ENCODE measurements around the gene ATRX.
"Not testable (repeated sequence)": the region's sequence is repeated elsewhere in the genome, so short reads cannot be mapped to it uniquely, and the experiment has no call there.

Gene ATRX

DNA sequence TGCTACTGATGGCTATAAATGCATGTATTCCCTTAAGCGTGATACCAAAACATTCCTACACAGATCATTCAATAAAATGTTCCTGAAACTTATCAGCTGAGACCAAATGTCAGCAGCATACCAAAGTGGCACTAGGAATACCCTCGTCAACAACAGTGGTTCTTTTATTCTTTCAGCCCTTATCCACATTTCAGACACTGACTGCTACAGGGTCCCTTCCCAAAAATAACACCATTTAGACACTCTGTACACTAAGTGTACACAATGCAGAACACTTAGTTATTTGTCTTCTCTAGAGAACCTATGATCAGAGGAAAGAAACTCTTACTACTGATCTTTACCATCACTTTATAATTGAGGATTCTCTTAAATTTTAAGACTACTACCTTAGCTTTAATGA is 94.1 kb downstream of the ATRX start:
- Mint-ChIP-seq H3K4me3 (no peak overlapping the region), H3K27ac (no peak overlapping the region), H3K27me3 (ENCODE audit: low read depth) (no peaks in the 10 kb centered on the region), H3K36me3 (ENCODE audit: low read depth) (peaks cover 13% of the 10 kb centered on the region), H3K9me3 (no peaks in the 10 kb centered on the region), H3K4me1 (ENCODE audit: low read depth) (peaks cover 12% of the 10 kb centered on the region)

DNA sequence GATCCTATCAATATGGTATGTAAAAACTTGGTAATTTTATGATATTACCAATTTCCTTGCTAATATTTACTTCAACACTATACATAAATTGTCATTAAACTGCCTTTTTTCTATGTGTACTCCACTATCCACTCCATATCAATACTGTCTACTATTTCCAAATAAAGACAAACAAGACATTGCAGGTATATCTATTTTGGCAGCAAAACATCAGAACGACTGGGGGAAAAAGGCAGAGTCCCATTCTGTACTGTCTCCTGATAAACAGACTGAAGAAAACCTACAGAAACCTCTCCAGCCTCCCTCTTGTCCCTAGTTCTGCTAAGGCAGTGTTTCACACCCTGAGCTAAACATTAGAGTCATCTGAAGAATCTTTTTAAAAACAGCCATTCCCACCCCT is 96.6 kb downstream of the ATRX start:
- H3K4me3 Mint-ChIP-seq, result no peak overlapping the region

DNA sequence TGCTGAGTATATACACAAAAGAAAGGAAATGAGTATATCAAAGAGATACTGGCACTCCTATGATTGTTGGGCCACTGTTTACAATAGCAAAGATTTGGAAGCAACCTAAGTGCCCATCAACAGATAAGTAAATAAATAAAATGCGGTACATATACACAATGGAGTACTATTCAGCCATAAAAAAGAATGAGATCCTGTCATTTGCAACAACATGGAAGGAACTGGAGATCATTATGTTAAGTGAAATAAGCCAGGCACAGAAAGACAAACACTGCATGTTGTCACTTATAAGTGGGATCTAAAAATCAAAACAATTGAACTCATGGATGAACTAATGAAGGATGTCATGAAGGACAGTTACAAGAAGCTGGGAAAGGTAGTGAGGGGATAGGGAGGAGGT is 100.3 kb downstream of the ATRX start:
- H3K36me3 Mint-ChIP-seq (ENCODE audit: low read depth), result peaks cover 34% of the 10 kb centered on the region
- H3K4me3 Mint-ChIP-seq; H3K4me1 Mint-ChIP-seq (ENCODE audit: low read depth); H3K27me3 Mint-ChIP-seq (ENCODE audit: low read depth); H3K9me3 Mint-ChIP-seq; H3K27ac Mint-ChIP-seq: not testable (repeated sequence)

More for the DNA sequence above, 96.6 kb downstream of the ATRX start:
- no peaks in the 10 kb centered on the region for H3K27me3 Mint-ChIP-seq (ENCODE audit: low read depth)
- H3K4me1 Mint-ChIP-seq (ENCODE audit: low read depth), result peaks cover 7% of the 10 kb centered on the region
- H3K27ac Mint-ChIP-seq, result no peak overlapping the region
- peaks cover 19% of the 10 kb centered on the region for H3K36me3 Mint-ChIP-seq (ENCODE audit: low read depth)
- H3K9me3 Mint-ChIP-seq, result no peaks in the 10 kb centered on the region

DNA sequence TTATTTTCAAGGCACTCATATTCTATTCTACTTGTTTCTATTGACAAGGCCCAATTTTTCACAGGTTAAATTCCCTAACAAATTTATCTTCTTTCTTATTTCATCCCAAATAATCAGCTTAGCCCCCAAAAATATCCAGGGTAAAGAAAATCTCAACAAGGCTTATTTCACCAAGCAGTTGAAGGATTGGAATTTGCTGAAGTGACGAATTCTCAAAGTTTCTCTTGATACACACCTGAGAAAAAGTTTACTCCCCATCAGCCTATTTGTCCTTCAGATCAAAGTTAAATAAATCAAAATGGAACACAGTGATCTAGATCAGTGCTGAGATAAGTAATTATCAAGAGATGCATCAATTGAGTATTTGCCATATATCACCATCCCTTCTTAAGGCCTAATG is 106.9 kb downstream of the ATRX start:
- Mint-ChIP-seq H3K27me3 (ENCODE audit: low read depth) (no peaks in the 10 kb centered on the region), H3K4me3 (no peak overlapping the region), H3K36me3 (ENCODE audit: low read depth) (peaks cover 21% of the 10 kb centered on the region), H3K9me3 (no peaks in the 10 kb centered on the region), H3K27ac (no peak overlapping the region), H3K4me1 (ENCODE audit: low read depth) (peaks cover 1% of the 10 kb centered on the region)

DNA sequence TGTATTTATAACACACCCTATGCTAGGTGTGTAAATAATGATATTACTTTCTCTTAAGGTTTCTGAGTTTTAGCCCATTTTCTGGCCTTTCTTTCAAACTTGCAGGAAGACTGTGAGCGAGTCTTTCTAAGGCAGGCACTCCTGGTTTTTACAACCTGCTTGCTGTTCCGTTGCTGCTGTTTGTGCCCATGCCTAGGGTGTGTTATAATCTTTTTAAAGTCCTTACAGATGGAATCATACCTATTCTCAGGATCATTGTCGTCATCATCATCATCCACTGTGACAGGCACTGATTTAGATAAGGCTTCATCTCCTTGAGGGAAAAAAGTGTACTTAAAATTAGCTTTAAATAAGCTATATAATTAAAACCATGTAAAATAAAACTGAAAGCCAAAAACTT is 110.0 kb downstream of the ATRX start:
- no peaks in the 10 kb centered on the region for H3K27me3 Mint-ChIP-seq (ENCODE audit: low read depth)
- peaks cover 2% of the 10 kb centered on the region for H3K36me3 Mint-ChIP-seq (ENCODE audit: low read depth)
- H3K4me1 Mint-ChIP-seq (ENCODE audit: low read depth), result no peaks in the 10 kb centered on the region
- no peaks in the 10 kb centered on the region for H3K9me3 Mint-ChIP-seq
- H3K27ac Mint-ChIP-seq, result no peak overlapping the region
- no peak overlapping the region for H3K4me3 Mint-ChIP-seq

DNA sequence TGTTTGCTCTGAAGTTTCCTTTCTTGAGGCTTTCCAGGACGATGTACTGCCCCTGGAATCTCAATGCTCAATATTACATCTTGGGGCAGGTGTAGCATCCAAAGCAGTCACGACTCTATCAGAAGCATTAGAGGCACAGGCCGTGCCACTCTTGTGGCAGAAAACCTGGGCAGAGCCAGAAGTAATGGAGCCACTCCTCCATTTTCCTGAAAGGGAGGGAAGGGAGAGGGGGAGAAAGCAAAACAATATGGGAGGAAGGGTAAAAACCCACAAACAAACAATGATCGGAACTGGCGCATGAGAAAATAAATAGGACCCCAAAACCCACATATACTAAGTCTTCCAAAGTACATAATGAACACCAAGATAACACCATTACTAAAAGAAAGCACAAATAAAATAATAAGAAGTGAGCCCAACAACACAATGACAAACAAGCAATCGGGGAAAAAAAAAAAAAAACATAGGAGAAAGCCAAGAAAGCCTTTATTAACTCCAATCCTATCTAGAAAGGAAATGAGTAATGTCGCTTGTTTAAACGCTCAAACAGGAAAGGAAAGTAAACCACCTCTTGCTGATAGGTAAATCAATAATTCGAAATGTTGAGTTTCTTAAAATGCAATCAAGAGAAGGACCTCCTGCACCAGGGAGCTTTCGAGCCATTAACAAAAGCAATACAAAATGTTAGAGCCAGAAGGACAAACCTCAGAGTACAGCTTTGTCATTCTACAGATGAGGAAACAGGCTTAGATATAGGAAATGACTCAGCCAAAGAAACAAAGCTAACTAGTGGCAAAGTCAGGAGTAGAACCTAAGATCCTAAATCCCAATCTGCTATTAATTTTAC is 117.4 kb downstream of the ATRX start:
- no peak overlapping the region for H3K27ac Mint-ChIP-seq
- H3K4me3 Mint-ChIP-seq, result no peak overlapping the region

DNA sequence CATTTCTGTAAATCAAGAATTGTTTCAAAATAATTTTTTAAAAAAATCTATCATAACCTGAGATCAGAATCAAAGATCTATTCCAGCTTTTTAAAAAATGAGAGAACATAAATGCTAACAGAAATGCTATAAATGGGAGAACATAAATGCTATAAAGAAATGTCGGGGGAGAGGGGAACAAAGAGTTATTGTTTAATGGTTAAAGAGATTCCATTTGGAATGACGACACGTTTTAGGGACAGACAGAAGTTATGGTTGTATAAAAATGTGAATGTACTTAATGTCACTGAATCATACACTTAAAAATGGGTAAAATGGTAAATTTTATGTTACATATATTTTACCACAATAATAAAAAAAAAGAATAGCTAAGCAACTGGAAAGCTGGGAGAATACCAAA is 127.1 kb downstream of the ATRX start:
- peaks cover 10% of the 10 kb centered on the region for H3K36me3 Mint-ChIP-seq (ENCODE audit: low read depth)
- H3K4me1 Mint-ChIP-seq (ENCODE audit: low read depth), result no peaks in the 10 kb centered on the region
- no peaks in the 10 kb centered on the region for H3K27me3 Mint-ChIP-seq (ENCODE audit: low read depth)
- no peak overlapping the region for H3K4me3 Mint-ChIP-seq
- no peaks in the 10 kb centered on the region for H3K9me3 Mint-ChIP-seq
- no peak overlapping the region for H3K27ac Mint-ChIP-seq

More for the DNA sequence above, 117.4 kb downstream of the ATRX start:
- Mint-ChIP-seq H3K4me1 (ENCODE audit: low read depth) (peaks cover 3% of the 10 kb centered on the region), H3K9me3 (no peaks in the 10 kb centered on the region), H3K27me3 (ENCODE audit: low read depth) (no peaks in the 10 kb centered on the region), H3K36me3 (ENCODE audit: low read depth) (peaks cover 6% of the 10 kb centered on the region)

DNA sequence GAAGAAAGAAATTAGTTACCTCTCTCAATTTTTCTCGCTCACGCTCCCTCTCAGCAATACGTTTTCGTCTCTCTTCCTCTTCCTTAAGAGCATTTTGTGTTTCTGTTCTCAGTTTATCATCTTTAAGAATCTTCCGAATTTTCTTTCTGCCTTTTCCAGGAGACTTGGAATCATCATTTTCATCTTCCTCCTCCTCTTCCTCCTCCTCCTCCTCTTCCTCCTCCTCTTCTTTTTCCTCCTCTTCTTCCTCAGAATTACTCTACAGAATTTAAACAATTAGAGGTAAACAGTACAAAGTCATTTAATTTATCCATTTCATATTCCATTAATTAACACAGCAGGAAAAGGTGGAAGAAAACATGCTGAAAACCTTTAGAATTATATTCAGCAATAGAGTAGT is 133.9 kb downstream of the ATRX start:
- no peaks in the 10 kb centered on the region for H3K9me3 Mint-ChIP-seq
- no peak overlapping the region for H3K27ac Mint-ChIP-seq
- peaks cover 26% of the 10 kb centered on the region for H3K36me3 Mint-ChIP-seq (ENCODE audit: low read depth)
- no peaks in the 10 kb centered on the region for H3K27me3 Mint-ChIP-seq (ENCODE audit: low read depth)
- H3K4me3 Mint-ChIP-seq, result no peak overlapping the region
- no peaks in the 10 kb centered on the region for H3K4me1 Mint-ChIP-seq (ENCODE audit: low read depth)

DNA sequence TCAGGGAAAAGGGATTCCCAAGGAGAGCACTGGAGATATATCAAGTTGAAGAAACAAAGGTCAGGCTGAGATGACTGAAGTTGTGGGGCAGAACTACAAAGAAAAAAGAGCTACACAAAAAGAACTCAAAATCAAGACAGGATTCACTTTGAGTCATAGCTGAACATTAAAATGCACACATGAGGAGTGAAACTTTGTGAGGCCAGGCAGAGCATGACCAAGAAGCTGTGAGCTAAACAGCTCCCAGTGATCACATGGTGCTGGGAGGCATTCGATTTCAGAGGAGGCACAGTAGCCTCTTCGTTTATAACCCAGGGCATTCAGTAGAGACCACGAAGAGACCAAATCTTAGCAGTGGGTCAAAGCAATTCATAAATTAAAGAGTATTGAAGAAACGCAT is 145.3 kb downstream of the ATRX start:
- Mint-ChIP-seq H3K27me3 (ENCODE audit: low read depth) (no peaks in the 10 kb centered on the region), H3K27ac (no peak overlapping the region), H3K36me3 (ENCODE audit: low read depth) (peaks cover 52% of the 10 kb centered on the region), H3K4me1 (ENCODE audit: low read depth) (peaks cover 2% of the 10 kb centered on the region), H3K9me3 (peaks cover 22% of the 10 kb centered on the region), H3K4me3 (no peak overlapping the region)

DNA sequence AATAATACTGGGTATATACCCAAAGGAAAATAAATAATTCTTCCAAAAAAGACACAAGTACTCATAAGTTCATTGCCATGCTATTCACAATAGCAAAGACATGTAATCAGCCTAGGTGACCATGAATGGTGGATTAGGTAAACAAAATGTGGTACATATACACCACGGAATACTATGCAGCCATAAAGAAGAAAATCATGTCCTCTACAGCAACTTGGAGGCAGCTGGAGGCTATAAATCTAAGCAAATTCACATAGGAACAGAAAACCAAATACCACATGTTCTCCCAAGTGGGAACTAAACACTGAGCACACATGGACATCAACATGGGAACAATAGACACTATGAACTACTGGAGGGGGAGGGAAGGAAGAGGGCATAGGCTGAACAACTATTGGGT is 146.2 kb downstream of the ATRX start:
- no peaks in the 10 kb centered on the region for H3K27me3 Mint-ChIP-seq (ENCODE audit: low read depth)
- H3K36me3 Mint-ChIP-seq (ENCODE audit: low read depth), result peaks cover 48% of the 10 kb centered on the region
- no peak overlapping the region for H3K27ac Mint-ChIP-seq
- H3K9me3 Mint-ChIP-seq, result peaks cover 18% of the 10 kb centered on the region
- H3K4me1 Mint-ChIP-seq (ENCODE audit: low read depth), result peaks cover 2% of the 10 kb centered on the region
- no peak overlapping the region for H3K4me3 Mint-ChIP-seq

DNA sequence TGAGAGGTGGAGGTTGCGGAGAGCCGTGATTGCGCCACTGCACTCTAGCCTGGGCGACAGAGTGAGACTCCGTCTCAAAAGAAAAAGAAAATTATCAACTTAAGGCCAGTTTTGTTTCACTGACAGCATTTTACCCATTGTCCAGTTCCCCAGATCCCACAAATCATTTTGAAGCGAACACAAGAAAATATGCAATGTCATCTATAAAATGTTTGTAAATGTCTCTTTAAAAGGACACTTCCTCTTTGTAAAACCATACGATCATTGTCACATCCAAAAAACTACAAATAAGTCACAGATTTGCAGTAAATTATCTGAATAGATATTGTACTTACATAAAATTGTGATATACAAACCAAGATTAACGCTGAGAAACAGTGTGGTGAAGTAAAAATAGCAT is 147.6 kb downstream of the ATRX start:
- H3K4me1 Mint-ChIP-seq (ENCODE audit: low read depth), result peaks cover 2% of the 10 kb centered on the region
- peaks cover 46% of the 10 kb centered on the region for H3K36me3 Mint-ChIP-seq (ENCODE audit: low read depth)
- peaks cover 12% of the 10 kb centered on the region for H3K9me3 Mint-ChIP-seq
- H3K27ac Mint-ChIP-seq, result no peak overlapping the region
- H3K4me3 Mint-ChIP-seq, result no peak overlapping the region
- no peaks in the 10 kb centered on the region for H3K27me3 Mint-ChIP-seq (ENCODE audit: low read depth)

DNA sequence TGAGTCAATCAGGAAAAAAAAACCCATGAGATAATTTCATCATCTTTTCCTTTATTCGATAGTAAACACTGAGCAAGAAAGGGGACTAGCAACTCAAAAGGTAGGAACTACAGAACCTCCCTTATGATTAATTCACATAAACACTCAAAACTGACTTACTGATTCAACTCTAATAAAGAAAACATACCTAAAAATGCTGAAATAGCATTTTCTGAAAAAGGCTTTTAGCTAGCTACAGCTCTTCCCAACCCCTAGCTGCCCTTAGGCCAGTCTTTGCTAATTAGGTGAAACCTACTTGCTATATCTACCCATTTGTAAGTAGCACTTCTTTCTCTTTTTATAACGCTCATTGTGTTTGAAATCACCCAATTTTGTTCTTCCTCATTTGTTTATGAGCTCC is 150.6 kb downstream of the ATRX start:
- no peaks in the 10 kb centered on the region for H3K27me3 Mint-ChIP-seq (ENCODE audit: low read depth)
- peaks cover 7% of the 10 kb centered on the region for H3K9me3 Mint-ChIP-seq
- H3K27ac Mint-ChIP-seq, result no peak overlapping the region
- H3K4me1 Mint-ChIP-seq (ENCODE audit: low read depth), result no peaks in the 10 kb centered on the region
- peaks cover 37% of the 10 kb centered on the region for H3K36me3 Mint-ChIP-seq (ENCODE audit: low read depth)
- no peak overlapping the region for H3K4me3 Mint-ChIP-seq

DNA sequence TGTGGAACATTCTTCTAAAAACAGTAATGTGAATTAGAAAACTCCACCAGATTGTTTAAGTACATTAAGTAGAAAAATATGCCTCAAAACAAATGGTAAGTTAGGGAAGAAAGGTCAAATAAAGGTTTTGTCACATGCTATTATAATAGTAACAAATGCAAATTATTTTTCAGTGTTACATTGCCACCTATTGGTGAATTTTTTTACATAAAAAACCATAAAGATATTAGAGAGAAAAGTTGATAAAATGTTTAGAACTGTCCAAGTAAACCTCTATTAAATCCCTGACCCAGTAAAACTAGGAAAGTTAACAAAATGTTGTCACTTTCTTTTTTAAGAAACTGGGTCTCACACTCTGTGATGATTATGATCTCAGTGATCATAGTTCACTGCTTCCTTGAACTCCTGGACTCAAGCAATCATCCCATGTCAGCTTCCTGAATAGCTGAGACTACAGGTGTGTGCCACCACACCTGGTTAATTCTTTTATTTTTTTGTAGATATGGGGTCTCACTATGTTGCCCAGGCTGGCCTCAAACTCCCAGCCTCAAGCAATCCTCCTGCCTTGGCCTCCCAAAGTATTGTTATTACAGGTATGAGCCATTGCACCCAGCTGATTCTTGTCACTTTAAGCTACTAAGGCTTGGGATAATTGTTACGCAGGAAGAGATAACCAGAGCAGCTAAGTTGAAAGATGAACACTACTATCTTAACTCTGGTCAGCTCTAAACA is 157.6 kb downstream of the ATRX start:
- H3K27ac Mint-ChIP-seq, result no peak overlapping the region
- H3K27me3 Mint-ChIP-seq (ENCODE audit: low read depth), result no peaks in the 10 kb centered on the region
- peaks cover 25% of the 10 kb centered on the region for H3K36me3 Mint-ChIP-seq (ENCODE audit: low read depth)
- H3K9me3 Mint-ChIP-seq, result no peaks in the 10 kb centered on the region
- peaks cover 2% of the 10 kb centered on the region for H3K4me1 Mint-ChIP-seq (ENCODE audit: low read depth)
- no peak overlapping the region for H3K4me3 Mint-ChIP-seq

DNA sequence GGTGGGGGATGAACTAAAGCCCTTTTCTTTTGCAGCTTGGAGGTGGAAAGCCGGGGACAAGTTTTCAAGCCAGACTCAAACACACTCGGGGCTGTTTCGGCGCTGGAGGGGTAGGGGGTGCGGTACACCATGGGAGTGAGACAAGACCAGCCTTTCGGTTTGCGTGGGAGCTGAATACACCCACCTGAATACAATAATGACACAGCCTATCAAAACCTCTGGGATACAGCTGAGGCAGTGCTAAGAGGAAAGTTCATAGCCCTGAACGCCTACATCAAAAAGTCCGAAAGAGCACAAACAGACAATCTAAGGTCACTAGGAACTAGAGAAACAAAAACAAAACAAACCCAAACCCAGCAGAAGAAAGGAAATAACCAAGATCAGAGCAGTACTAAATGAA is 163.3 kb downstream of the ATRX start:
- Mint-ChIP-seq H3K4me1 (ENCODE audit: low read depth) (peaks cover 12% of the 10 kb centered on the region), H3K36me3 (ENCODE audit: low read depth) (peaks cover 24% of the 10 kb centered on the region), H3K4me3 (no peak overlapping the region), H3K9me3 (no peaks in the 10 kb centered on the region), H3K27me3 (ENCODE audit: low read depth) (no peaks in the 10 kb centered on the region), H3K27ac (peak overlapping the region; percentile 9)

DNA sequence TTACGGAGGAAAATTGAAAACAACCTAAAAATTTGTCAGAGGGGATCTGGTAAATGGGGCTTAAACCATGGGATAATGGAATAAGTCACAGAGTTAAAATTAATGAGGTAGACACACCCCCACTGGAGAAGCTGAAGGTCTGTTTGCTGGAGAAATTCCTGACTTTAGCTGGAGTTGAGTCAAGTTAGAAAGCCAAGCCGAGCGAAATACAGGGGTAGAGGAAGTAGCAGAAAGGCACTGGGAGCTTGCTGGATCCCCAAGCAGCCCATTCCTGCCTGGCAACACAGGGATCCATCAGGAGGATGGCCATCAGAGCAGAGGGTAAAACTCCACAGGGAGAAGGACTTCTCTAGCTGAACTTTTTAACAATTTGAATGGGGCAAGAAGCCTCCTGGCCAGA is 163.8 kb downstream of the ATRX start:
- Mint-ChIP-seq H3K4me1 (ENCODE audit: low read depth) (peaks cover 12% of the 10 kb centered on the region), H3K27ac (no peak overlapping the region), H3K9me3 (no peaks in the 10 kb centered on the region), H3K27me3 (ENCODE audit: low read depth) (no peaks in the 10 kb centered on the region), H3K36me3 (ENCODE audit: low read depth) (peaks cover 24% of the 10 kb centered on the region), H3K4me3 (no peak overlapping the region)

Data from T-helper 1 cell treated with Interleukin-12 subunit alpha and Interleukin-12 subunit beta and Interleukin-4 antibody, amounts not matched to agents 30 μg/mL and 1 μg/mL, for 36 hours (primary cell).